HCT116 (cell line): Measurements from ENCODE around the gene OR2AG2. TPM values are rescaled to one million over a fixed set of nuclear protein-coding genes. Genes with fewer than 3 reads are reported as not detected.

Experiments
- ATAC-seq: fragments of 200-7000 bp; cut with Tn5 transposase; 2 replicates; pipeline ENCODE4 v1.9.1; 2020; ENCODE audit warnings: mild to moderate bottlenecking, moderate library complexity
- Bru-seq: library from RNA; stranded (reverse); fragments of 400-500 nt; gene quantifications from one replicate; lab custom pipeline; 2021; lab: Mats Ljungman, UMichigan
- BruChase-seq, 2 experiments: library from RNA; stranded (reverse); fragments of 400-500 nt; gene quantifications; one replicate each; lab custom pipeline; 2021; lab: Mats Ljungman, UMichigan
- BruUV-seq: library from RNA; stranded (reverse); fragments of 400-500 nt; replicated peaks from 2 replicates; lab custom pipeline; 2021; lab: Mats Ljungman, UMichigan
- CTCF ChIA-PET: fragments of 300-600 bp; sonication (Branson Sonifier 250); formaldehyde crosslinking; loops from one replicate; lab custom pipeline; 2021; ENCODE audit warnings: antibody characterized with exemption; lab: Charles Lee
- POLR2A ChIA-PET: fragments of 300-600, 350-600 bp; sonication (Branson Sonifier 250); formaldehyde crosslinking; loops from one replicate; lab custom pipeline; 2021; ENCODE audit warnings: antibody characterized with exemption; lab: Charles Lee
- RAD21 ChIA-PET, 2 experiments: fragments of 300-600 bp; sonication (Branson Sonifier 250); formaldehyde crosslinking; loops; one replicate each; lab custom pipeline; 2023; ENCODE audit warnings: low total read pairs in 2 of 2; ENCODE audit not compliant: uncharacterized antibody in 2 of 2, unreplicated experiment in 2 of 2, low non-redundant PET in 1 of 2; lab: Charles Lee
- DNase-seq: peaks from one replicate; pipeline ENCODE4 v3.0.0-alpha.2; 2010; ENCODE audit warnings: low read depth, low spot score
- H2AFZ ChIP-seq: fragments of 200-600 bp; shearing (Covaris generic), sonication (generic); 2 replicates; pipeline ENCODE4 v1.6.1; 2017; ENCODE audit warnings: low read depth, mixed run types, mixed read lengths, antibody characterized with exemption, low read length; ENCODE audit not compliant: poor library complexity, severe bottlenecking
- H3K27ac ChIP-seq: 2 replicates; pipeline ENCODE4 v1.5.1; 2012; ENCODE audit warnings: low read depth, low read length
- H3K27me3 ChIP-seq: fragments of 200-600 bp; sonication (generic); 2 replicates; pipeline ENCODE4 v1.6.1; 2016; ENCODE audit warnings: mixed run types, low read length, mixed read lengths; ENCODE audit not compliant: insufficient read depth
- H3K36me3 ChIP-seq, 2 experiments: fragments of 200-500 bp in 1 of 2; fragments of 200-600 bp in 1 of 2; sonication (Bioruptor generic) in 1 of 2; sonication (generic) in 1 of 2; 2 replicates each; pipeline versions ENCODE4 v1.5.1 to v1.6.1; 2014 to 2016; ENCODE audit warnings: low read length in 2 of 2, inconsistent platforms in 1 of 2, mixed read lengths in 1 of 2, mixed run types in 1 of 2; ENCODE audit not compliant: insufficient read depth in 2 of 2, control insufficient read depth in 1 of 2
- H3K4me1 ChIP-seq, 2 experiments: fragments of 200-600 bp in 1 of 2; sonication (generic) in 1 of 2; 2 replicates each; pipeline versions ENCODE4 v1.5.1 to v1.6.1; 2012 to 2017; ENCODE audit warnings: low read length in 2 of 2, inconsistent platforms in 1 of 2, mild to moderate bottlenecking in 1 of 2, mixed read lengths in 1 of 2, mixed run types in 1 of 2, moderate library complexity in 1 of 2; ENCODE audit not compliant: insufficient read depth in 2 of 2, control insufficient read depth in 1 of 2
- H3K4me2 ChIP-seq: fragments of 200-600 bp; sonication (generic); 2 replicates; pipeline ENCODE4 v1.6.1; 2017; ENCODE audit warnings: mixed run types, low read length, mixed read lengths
- H3K4me3 ChIP-seq, 2 experiments: fragments of 200-600 bp in 1 of 2; sonication (generic) in 1 of 2; replicated peaks in 1 of 2; 2 replicates each; pipeline ENCODE4 v1.5.1; 2011 to 2016; ENCODE audit warnings: low read length in 2 of 2, control low read depth in 1 of 2, low read depth in 1 of 2, mild to moderate bottlenecking in 1 of 2, mixed read lengths in 1 of 2, mixed run types in 1 of 2
- H3K79me2 ChIP-seq: fragments of 200-600 bp; sonication (generic); 2 replicates; pipeline ENCODE4 v1.6.1; 2017; ENCODE audit warnings: mild to moderate bottlenecking, mixed run types, low read length, moderate library complexity, mixed read lengths; ENCODE audit not compliant: insufficient read depth
- H3K9ac ChIP-seq: fragments of 200-600 bp; sonication (generic); 2 replicates; pipeline ENCODE4 v1.6.1; 2016; ENCODE audit warnings: low read length, mixed read lengths
- H3K9me2 ChIP-seq: fragments of 200-600 bp; sonication (generic), shearing (Covaris generic); 2 replicates; pipeline ENCODE4 v1.6.1; 2017; ENCODE audit warnings: mixed run types, mild to moderate bottlenecking, moderate library complexity; ENCODE audit not compliant: insufficient read depth
- H3K9me3 ChIP-seq, 2 experiments: fragments of 200-500 bp in 1 of 2; fragments of 200-600 bp in 1 of 2; sonication (Bioruptor generic) in 1 of 2; sonication (generic) in 1 of 2; 2 replicates each; pipeline ENCODE4 v1.6.1; 2014 to 2017; ENCODE audit warnings: low read length in 2 of 2, mixed read lengths in 2 of 2, inconsistent platforms in 1 of 2, low read depth in 1 of 2, mild to moderate bottlenecking in 1 of 2, mixed run types in 1 of 2, moderate library complexity in 1 of 2; ENCODE audit not compliant: control insufficient read depth in 1 of 2, insufficient read depth in 1 of 2
- H4K20me1 ChIP-seq: fragments of 200-600 bp; sonication (generic), shearing (Covaris generic); 2 replicates; pipeline ENCODE4 v1.6.1; 2017; ENCODE audit warnings: mixed run types, mild to moderate bottlenecking, moderate library complexity; ENCODE audit not compliant: insufficient read depth
- ELF1 ChIP-seq: IDR thresholded peaks from 2 replicates; pipeline ENCODE4 v1.6.1; 2012; ENCODE audit warnings: low read depth, borderline replicate concordance
- FOSL1 ChIP-seq: IDR thresholded peaks from 2 replicates; pipeline ENCODE4 v1.6.1; 2012; ENCODE audit warnings: low read depth
- JUND ChIP-seq: IDR thresholded peaks from 2 replicates; pipeline ENCODE4 v1.6.1; 2012
- POLR2AphosphoS5 ChIP-seq: IDR thresholded peaks from 2 replicates; pipeline ENCODE4 v1.6.1; 2011; ENCODE audit warnings: mild to moderate bottlenecking, low read depth, low read length, moderate library complexity
- RAD21 ChIP-seq: IDR thresholded peaks from 2 replicates; pipeline ENCODE4 v1.6.1; 2012; ENCODE audit warnings: low read depth, mild to moderate bottlenecking
- SIN3A ChIP-seq: IDR thresholded peaks from 2 replicates; pipeline ENCODE4 v1.6.1; 2012; ENCODE audit warnings: low read depth
- SP1 ChIP-seq: IDR thresholded peaks from 2 replicates; pipeline ENCODE4 v1.6.1; 2012; ENCODE audit warnings: low read depth
- SRF ChIP-seq: IDR thresholded peaks from 2 replicates; pipeline ENCODE4 v1.6.1; 2012; ENCODE audit warnings: low read depth
- TCF7L2 ChIP-seq: IDR thresholded peaks from 2 replicates; pipeline ENCODE4 v1.7.0; 2011; ENCODE audit warnings: borderline replicate concordance, inconsistent platforms; ENCODE audit not compliant: insufficient read depth, insufficient read length; ENCODE audit errors: extremely low read depth
- YY1 ChIP-seq: IDR thresholded peaks from 2 replicates; pipeline ENCODE4 v1.6.1; 2011; ENCODE audit warnings: low read length, low read depth, moderate library complexity, mild to moderate bottlenecking; ENCODE audit not compliant: insufficient replicate concordance; ENCODE audit errors: extremely low read depth
- intact Hi-C: fragments of 100-400 bp; cut with micrococcal nuclease; formaldehyde crosslinking; loops from 2 replicates; pipeline ENCODE4 v1.10.0; 2022
- long read RNA-seq: library from polyadenylated mRNA; unstranded; transcript quantifications from one replicate; pipeline ENCODE4 v2.0.0, GENCODE V29; 2021; ENCODE audit not compliant: unreplicated experiment
- polyA plus RNA-seq: library from polyadenylated mRNA; unstranded; fragments of >200 nt; gene quantifications from 2 replicates; pipeline ENCODE4 v1.2.1, GENCODE V29; 2012; ENCODE audit warnings: missing spikeins
- total RNA-seq: library from RNA; stranded (reverse); gene quantifications from one replicate; pipeline ENCODE4 v1.2.1, GENCODE V29; 2021; ENCODE audit not compliant: unreplicated experiment
- TF ChIP-seq, protein P1 (sequence below): IDR thresholded peaks from 2 replicates; pipeline ENCODE4 v1.6.1; 2012
- TF ChIP-seq, protein P2 (sequence below), 3 experiments: fragments of 200-600 bp in 1 of 3; sonication (generic) in 1 of 3; IDR thresholded peaks in 2 of 3; conservative IDR thresholded peaks in 1 of 3; 2 replicates each; pipeline ENCODE4 v1.5.1; 2012 to 2017; ENCODE audit warnings: low read depth in 2 of 3, low read length in 2 of 3, antibody characterized with exemption in 1 of 3, borderline replicate concordance in 1 of 3, control low read depth in 1 of 3, mild to moderate bottlenecking in 1 of 3, mixed read lengths in 1 of 3, mixed run types in 1 of 3, moderate library complexity in 1 of 3; ENCODE audit not compliant: insufficient read depth in 1 of 3
- TF ChIP-seq, protein P3 (sequence below): IDR thresholded peaks from 2 replicates; pipeline ENCODE4 v1.6.1; 2011; ENCODE audit warnings: mild to moderate bottlenecking, low read length, moderate library complexity; ENCODE audit not compliant: insufficient replicate concordance; ENCODE audit errors: extremely low read depth
- TF ChIP-seq, protein P4 (sequence below): IDR thresholded peaks from 2 replicates; pipeline ENCODE4 v1.6.1; 2012; ENCODE audit warnings: low read depth

The OR2AG2 gene, protein sequence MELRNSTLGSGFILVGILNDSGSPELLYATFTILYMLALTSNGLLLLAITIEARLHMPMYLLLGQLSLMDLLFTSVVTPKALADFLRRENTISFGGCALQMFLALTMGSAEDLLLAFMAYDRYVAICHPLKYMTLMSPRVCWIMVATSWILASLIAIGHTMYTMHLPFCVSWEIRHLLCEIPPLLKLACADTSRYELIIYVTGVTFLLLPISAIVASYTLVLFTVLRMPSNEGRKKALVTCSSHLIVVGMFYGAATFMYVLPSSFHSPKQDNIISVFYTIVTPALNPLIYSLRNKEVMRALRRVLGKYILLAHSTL
- total RNA-seq, result 0.07 TPM
- polyA plus RNA-seq, result 0.10 TPM in 2 replicates
- Bru-seq, nascent RNA, result percentile 40 among the genes with signal in this experiment
- percentile 45 among the genes with signal in this experiment for BruChase-seq, experiment 1, labeled RNA remaining after a 6-hour chase
- percentile 53 among the genes with signal in this experiment for BruChase-seq, experiment 2, labeled RNA remaining after a 2-hour chase
- long read RNA-seq, result 0 reads

DNA sequence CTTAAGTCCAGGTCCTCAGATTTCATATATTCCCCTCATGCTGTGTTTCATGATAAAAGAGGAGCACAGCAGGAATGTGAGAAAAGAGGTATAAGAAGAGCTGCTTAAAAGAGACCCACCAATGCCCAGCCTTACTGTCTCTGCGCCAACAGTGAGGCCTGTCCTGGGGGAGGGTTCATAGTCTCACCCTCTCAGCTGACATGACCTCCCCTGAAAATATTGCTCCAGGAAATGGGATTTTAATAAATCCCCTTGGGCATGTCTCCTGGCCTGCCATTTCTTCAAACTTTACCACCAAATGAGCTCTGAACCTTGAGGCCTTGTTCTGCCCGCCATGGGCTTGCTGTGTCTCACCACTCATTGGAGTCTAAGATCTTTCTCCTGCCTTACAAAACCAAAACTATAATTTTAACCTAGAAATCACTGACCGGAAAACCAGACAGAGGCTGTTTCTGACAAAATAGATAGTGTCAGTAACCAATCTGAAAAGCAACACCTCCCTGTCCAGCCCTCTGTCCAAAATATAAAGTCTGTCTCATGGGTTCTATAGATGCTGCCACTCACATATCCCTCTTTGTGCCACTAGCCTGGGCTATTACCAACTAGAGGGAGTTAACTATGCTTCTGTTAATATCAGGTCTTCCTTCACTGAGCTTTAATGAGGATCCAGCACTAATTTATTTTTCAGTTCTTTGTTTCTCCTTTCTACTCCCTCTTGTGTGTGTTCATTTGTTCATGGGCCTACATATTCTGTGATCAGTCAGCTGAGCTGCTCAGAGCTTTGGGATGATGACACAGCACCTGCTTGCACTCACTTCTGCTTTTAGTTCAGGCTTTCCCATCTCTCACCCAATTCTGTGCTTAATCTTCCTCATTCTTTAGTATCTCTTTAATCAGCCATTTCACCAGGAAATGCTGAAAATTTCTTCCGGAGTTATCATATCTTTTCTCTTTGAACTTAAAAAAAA lies at the start of gene OR2AG2:
TSS of gene OR2AG2 (minus strand) at position 51 of the 968 bp plus-strand sequence. CDS start 3,019 bp downstream, outside the sequence.
- ChIA-PET POLR2A (no interaction called here), RAD21 (no interaction called here), CTCF (interaction anchor here (1.3 to 2.1 kb wide), 2 partner anchors 18 to 40 kb away, joined by 3 to 7 read pairs; no protein-coding TSS in a partner anchor)
- Histone ChIP-seq H3K27me3 (peaks cover 23% of the 10 kb centered on the region), H3K9me3 (no peaks in the 10 kb centered on the region), H3K79me2 (no peaks in the 10 kb centered on the region), H2AFZ (no peak within 1 kb of the TSS), H4K20me1 (no peaks in the 10 kb centered on the region), H3K36me3 (no peaks in the 10 kb centered on the region), H3K27ac (no peak within 1 kb of the TSS), H3K9ac (no peak within 1 kb of the TSS), H3K4me3 (no peak within 1 kb of the TSS), H3K9me2 (no peaks in the 10 kb centered on the region), H3K4me1 (no peaks in the 10 kb centered on the region), H3K4me2 (no peak within 1 kb of the TSS)
- no peak for DNase-seq
- intact Hi-C loops, result no loop called here
- no peak for ATAC-seq
- BruUV-seq, result no TSS peak
- TF ChIP-seq YY1 (no peak), POLR2AphosphoS5 (no peak), TCF7L2 (no peak), ELF1 (no peak), SIN3A (no peak), SP1 (no peak), RAD21 (no peak), SRF (no peak), JUND (no peak), FOSL1 (no peak)
- TF ChIP-seq, protein P1, sequence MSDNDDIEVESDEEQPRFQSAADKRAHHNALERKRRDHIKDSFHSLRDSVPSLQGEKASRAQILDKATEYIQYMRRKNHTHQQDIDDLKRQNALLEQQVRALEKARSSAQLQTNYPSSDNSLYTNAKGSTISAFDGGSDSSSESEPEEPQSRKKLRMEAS, result no peak
- TF ChIP-seq, protein P2, sequence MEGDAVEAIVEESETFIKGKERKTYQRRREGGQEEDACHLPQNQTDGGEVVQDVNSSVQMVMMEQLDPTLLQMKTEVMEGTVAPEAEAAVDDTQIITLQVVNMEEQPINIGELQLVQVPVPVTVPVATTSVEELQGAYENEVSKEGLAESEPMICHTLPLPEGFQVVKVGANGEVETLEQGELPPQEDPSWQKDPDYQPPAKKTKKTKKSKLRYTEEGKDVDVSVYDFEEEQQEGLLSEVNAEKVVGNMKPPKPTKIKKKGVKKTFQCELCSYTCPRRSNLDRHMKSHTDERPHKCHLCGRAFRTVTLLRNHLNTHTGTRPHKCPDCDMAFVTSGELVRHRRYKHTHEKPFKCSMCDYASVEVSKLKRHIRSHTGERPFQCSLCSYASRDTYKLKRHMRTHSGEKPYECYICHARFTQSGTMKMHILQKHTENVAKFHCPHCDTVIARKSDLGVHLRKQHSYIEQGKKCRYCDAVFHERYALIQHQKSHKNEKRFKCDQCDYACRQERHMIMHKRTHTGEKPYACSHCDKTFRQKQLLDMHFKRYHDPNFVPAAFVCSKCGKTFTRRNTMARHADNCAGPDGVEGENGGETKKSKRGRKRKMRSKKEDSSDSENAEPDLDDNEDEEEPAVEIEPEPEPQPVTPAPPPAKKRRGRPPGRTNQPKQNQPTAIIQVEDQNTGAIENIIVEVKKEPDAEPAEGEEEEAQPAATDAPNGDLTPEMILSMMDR (IDR thresholded peaks at IDR 0.05 in 2 of 3, conservative IDR thresholded peaks at IDR 0.05 in 1 of 3; ENCODE audit: borderline replicate concordance in 1 of 3, insufficient read depth in 1 of 3, low read depth in 2 of 3, low read length in 2 of 3), result no peak
- TF ChIP-seq, protein P3, sequence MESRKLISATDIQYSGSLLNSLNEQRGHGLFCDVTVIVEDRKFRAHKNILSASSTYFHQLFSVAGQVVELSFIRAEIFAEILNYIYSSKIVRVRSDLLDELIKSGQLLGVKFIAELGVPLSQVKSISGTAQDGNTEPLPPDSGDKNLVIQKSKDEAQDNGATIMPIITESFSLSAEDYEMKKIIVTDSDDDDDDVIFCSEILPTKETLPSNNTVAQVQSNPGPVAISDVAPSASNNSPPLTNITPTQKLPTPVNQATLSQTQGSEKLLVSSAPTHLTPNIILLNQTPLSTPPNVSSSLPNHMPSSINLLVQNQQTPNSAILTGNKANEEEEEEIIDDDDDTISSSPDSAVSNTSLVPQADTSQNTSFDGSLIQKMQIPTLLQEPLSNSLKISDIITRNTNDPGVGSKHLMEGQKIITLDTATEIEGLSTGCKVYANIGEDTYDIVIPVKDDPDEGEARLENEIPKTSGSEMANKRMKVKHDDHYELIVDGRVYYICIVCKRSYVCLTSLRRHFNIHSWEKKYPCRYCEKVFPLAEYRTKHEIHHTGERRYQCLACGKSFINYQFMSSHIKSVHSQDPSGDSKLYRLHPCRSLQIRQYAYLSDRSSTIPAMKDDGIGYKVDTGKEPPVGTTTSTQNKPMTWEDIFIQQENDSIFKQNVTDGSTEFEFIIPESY, result no peak
- TF ChIP-seq, protein P4, sequence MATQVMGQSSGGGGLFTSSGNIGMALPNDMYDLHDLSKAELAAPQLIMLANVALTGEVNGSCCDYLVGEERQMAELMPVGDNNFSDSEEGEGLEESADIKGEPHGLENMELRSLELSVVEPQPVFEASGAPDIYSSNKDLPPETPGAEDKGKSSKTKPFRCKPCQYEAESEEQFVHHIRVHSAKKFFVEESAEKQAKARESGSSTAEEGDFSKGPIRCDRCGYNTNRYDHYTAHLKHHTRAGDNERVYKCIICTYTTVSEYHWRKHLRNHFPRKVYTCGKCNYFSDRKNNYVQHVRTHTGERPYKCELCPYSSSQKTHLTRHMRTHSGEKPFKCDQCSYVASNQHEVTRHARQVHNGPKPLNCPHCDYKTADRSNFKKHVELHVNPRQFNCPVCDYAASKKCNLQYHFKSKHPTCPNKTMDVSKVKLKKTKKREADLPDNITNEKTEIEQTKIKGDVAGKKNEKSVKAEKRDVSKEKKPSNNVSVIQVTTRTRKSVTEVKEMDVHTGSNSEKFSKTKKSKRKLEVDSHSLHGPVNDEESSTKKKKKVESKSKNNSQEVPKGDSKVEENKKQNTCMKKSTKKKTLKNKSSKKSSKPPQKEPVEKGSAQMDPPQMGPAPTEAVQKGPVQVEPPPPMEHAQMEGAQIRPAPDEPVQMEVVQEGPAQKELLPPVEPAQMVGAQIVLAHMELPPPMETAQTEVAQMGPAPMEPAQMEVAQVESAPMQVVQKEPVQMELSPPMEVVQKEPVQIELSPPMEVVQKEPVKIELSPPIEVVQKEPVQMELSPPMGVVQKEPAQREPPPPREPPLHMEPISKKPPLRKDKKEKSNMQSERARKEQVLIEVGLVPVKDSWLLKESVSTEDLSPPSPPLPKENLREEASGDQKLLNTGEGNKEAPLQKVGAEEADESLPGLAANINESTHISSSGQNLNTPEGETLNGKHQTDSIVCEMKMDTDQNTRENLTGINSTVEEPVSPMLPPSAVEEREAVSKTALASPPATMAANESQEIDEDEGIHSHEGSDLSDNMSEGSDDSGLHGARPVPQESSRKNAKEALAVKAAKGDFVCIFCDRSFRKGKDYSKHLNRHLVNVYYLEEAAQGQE, result no peak
